HG03159 (cell line): ENCODE measurements around the gene KLHL29.
"Not testable (repeated sequence)": the region's sequence is repeated elsewhere in the genome, so short reads cannot be mapped to it uniquely, and the experiment has no call there.

Experiments used
- ATAC-seq: cut with Tn5 transposase; IDR thresholded peaks from one replicate; pipeline ENCODE4 v1.9.1; 2021; ENCODE audit warnings: mild to moderate bottlenecking, moderate library complexity; ENCODE audit not compliant: unreplicated experiment

The KLHL29 gene

GRCh38 chr2:23698721-23699579, 314.0 kb downstream of the KLHL29 start:
- ATAC-seq, result no peak

GRCh38 chr2:23699580-23699925, 314.6 kb downstream of the KLHL29 start:
- ATAC-seq, result no peak

GRCh38 chr2:23700627-23701026, 315.6 kb downstream of the KLHL29 start:
- no peak for ATAC-seq

GRCh38 chr2:23703037-23703582, 318.1 kb downstream of the KLHL29 start:
- no peak for ATAC-seq

- no peak for ATAC-seq
These were observed 318.8 kb downstream of the KLHL29 start for GRCh38 chr2:23703583-23704385.

- no peak for ATAC-seq
These were observed 321.0 kb downstream of the KLHL29 start for GRCh38 chr2:23705771-23706612.

GRCh38 chr2:23706613-23707078, 321.7 kb downstream of the KLHL29 start:
- no peak for ATAC-seq

- no peak for ATAC-seq
These were observed 322.1 kb downstream of the KLHL29 start for GRCh38 chr2:23707096-23707495.

- no peak for ATAC-seq
These were observed 323.8 kb downstream of the KLHL29 start for GRCh38 chr2:23708771-23709170.

GRCh38 chr2:23709311-23709710, 324.3 kb downstream of the KLHL29 start:
- no peak for ATAC-seq

GRCh38 chr2:23711979-23712755, 327.2 kb downstream of the KLHL29 start:
- no peak for ATAC-seq

- no peak for ATAC-seq
These were observed 327.8 kb downstream of the KLHL29 start for GRCh38 chr2:23712756-23713151.

GRCh38 chr2:23713351-23713750, 328.4 kb downstream of the KLHL29 start:
- no peak for ATAC-seq

GRCh38 chr2:23718931-23719700, 334.1 kb downstream of the KLHL29 start:
- ATAC-seq, result no peak

GRCh38 chr2:23719716-23720115, 334.7 kb downstream of the KLHL29 start:
- ATAC-seq, result no peak

- no peak for ATAC-seq
These were observed 335.9 kb downstream of the KLHL29 start for GRCh38 chr2:23720705-23721453.

GRCh38 chr2:23721454-23721826, 336.5 kb downstream of the KLHL29 start:
- no peak for ATAC-seq

GRCh38 chr2:23722255-23722654, 337.3 kb downstream of the KLHL29 start:
- ATAC-seq, result no peak

- ATAC-seq, result not testable (repeated sequence)
These were observed 338.1 kb downstream of the KLHL29 start for GRCh38 chr2:23723029-23723428.
